Progenitor cell of endocrine pancreas (in vitro differentiated cells): ENCODE results near the gene SCUBE3. TPM values are rescaled to one million over a fixed set of nuclear protein-coding genes. Genes with fewer than 3 reads are reported as not detected.

Experiments
- DNase-seq: peaks from one replicate; pipeline ENCODE4 v3.0.0; 2021; ENCODE audit warnings: low spot score; ENCODE audit not compliant: unreplicated experiment
- H3K27ac Mint-ChIP-seq: 2 replicates; pipeline ENCODE4 v1.8.0; 2021; ENCODE audit warnings: mild to moderate bottlenecking, moderate library complexity, mixed read lengths
- H3K27me3 Mint-ChIP-seq: 2 replicates; pipeline ENCODE4 v1.8.0; 2021; ENCODE audit warnings: mixed read lengths
- H3K36me3 Mint-ChIP-seq: 2 replicates; pipeline ENCODE4 v1.8.0; 2022; ENCODE audit warnings: mixed read lengths; ENCODE audit not compliant: insufficient read depth
- H3K4me1 Mint-ChIP-seq: 2 replicates; pipeline ENCODE4 v1.8.0; 2021; ENCODE audit warnings: low read depth, mixed read lengths
- H3K4me3 Mint-ChIP-seq: 2 replicates; pipeline ENCODE4 v1.8.0; 2021; ENCODE audit warnings: low read depth, mild to moderate bottlenecking, moderate library complexity, mixed read lengths
- H3K9me3 Mint-ChIP-seq: 2 replicates; pipeline ENCODE4 v1.8.0; 2021; ENCODE audit warnings: low read depth, mixed read lengths
- total RNA-seq: library from RNA; stranded (reverse); gene quantifications from 2 replicates; pipeline ENCODE4 v1.2.1, GENCODE V29; 2021
- TF ChIP-seq, protein P1 (sequence below): fragments of 200-600 bp; sonication (generic); IDR thresholded peaks from one replicate; pipeline ENCODE4 v1.5.0; 2021; ENCODE audit warnings: antibody characterized with exemption, mild to moderate bottlenecking; ENCODE audit not compliant: unreplicated experiment

Gene SCUBE3
- total RNA-seq, 1 donor from 2014 or later, result 31.1 TPM

DNA sequence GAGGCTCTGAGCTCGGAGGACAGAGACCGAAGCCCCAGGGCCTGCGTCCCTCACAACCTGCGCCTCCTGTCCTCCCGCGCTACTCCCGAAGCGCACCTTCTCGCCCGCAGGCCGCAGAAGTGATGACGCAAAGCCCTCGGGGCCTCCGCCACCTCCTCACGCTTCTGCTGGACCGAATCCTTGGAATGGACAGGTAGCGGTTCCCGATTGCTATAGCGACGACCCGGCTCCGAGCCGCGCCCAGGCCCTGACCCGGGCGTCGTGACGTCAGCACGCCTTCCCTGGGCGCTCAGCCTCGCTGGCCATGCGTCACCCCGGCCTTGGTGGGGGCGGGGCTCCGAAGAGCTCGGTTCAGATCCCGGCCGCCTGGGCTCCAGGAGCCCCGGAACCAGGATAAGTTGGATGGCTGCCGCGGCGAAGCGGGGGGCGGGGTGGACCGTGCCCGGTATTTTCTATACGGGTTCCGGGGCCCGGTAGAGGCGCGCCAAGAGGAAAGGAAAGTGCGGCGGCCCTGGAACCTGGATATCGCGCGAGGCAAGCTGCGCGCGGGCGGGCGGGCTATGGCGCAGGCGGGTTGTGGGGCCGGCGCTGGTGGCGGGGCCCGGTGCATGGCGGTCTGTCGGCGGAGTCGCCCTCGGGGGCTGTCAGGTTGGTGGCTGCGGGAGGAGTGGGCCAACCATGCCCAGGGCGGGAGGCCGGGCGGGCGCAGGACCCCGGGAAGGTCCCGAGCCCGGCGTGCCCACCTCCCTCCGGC, 45.6 kb downstream of the SCUBE3 start, which contains the start of gene ZNF76:
ZNF76 (plus strand) TSS at position 542 of the 754 bp plus-strand sequence. CDS start 21,417 bp downstream, outside the sequence.
- peak; percentile 96 for DNase-seq

DNA sequence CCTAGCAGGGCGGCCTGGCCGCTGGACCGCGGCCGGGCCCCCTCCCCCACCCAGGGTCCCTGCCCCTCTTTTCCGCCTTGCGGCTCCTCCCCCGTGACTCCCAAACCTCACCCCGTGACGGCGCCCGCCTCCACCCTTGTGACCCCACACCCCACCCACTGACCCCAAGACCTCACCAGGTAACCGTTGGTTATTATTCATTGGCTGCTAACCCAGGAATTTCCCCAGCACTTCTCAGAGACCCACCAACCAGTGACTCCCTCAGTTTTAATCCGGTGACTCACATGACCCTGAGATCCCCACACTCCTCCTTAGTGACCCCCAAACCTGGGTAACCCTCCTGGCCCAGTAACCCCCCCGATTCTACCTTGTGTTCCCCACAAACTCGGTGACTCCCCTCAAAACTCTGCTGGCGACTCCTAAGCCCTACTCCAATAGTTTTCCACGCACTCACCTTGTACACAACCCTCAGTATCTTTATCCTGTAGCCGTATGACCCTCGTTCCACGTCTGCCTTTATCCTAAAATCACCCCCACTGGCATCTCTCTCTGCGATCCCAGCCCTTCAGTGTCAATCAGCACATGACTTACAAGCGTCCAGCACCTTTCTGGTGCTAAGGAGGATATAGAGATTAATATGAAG, 46.3 kb downstream of the SCUBE3 start:
- Mint-ChIP-seq H3K9me3 (no peaks in the 10 kb centered on the region), H3K4me1 (peaks cover 38% of the 10 kb centered on the region), H3K27me3 (no peaks in the 10 kb centered on the region), H3K4me3 (peak overlapping the region; percentile 98), H3K36me3 (no peaks in the 10 kb centered on the region), H3K27ac (peak overlapping the region; percentile 97)
- TF ChIP-seq, protein P1, sequence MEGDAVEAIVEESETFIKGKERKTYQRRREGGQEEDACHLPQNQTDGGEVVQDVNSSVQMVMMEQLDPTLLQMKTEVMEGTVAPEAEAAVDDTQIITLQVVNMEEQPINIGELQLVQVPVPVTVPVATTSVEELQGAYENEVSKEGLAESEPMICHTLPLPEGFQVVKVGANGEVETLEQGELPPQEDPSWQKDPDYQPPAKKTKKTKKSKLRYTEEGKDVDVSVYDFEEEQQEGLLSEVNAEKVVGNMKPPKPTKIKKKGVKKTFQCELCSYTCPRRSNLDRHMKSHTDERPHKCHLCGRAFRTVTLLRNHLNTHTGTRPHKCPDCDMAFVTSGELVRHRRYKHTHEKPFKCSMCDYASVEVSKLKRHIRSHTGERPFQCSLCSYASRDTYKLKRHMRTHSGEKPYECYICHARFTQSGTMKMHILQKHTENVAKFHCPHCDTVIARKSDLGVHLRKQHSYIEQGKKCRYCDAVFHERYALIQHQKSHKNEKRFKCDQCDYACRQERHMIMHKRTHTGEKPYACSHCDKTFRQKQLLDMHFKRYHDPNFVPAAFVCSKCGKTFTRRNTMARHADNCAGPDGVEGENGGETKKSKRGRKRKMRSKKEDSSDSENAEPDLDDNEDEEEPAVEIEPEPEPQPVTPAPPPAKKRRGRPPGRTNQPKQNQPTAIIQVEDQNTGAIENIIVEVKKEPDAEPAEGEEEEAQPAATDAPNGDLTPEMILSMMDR, result no peak
- peak; percentile 66 for DNase-seq

More for the DNA sequence above, 45.6 kb downstream of the SCUBE3 start, which contains the start of gene ZNF76:
- Mint-ChIP-seq H3K27me3 (no peaks in the 10 kb centered on the region), H3K36me3 (no peaks in the 10 kb centered on the region), H3K9me3 (no peaks in the 10 kb centered on the region), H3K4me3 (peak within 1 kb of the TSS; percentile 98), H3K4me1 (peaks cover 32% of the 10 kb centered on the region), H3K27ac (peak within 1 kb of the TSS; percentile 99)
- TF ChIP-seq, protein P1, result no peak

DNA sequence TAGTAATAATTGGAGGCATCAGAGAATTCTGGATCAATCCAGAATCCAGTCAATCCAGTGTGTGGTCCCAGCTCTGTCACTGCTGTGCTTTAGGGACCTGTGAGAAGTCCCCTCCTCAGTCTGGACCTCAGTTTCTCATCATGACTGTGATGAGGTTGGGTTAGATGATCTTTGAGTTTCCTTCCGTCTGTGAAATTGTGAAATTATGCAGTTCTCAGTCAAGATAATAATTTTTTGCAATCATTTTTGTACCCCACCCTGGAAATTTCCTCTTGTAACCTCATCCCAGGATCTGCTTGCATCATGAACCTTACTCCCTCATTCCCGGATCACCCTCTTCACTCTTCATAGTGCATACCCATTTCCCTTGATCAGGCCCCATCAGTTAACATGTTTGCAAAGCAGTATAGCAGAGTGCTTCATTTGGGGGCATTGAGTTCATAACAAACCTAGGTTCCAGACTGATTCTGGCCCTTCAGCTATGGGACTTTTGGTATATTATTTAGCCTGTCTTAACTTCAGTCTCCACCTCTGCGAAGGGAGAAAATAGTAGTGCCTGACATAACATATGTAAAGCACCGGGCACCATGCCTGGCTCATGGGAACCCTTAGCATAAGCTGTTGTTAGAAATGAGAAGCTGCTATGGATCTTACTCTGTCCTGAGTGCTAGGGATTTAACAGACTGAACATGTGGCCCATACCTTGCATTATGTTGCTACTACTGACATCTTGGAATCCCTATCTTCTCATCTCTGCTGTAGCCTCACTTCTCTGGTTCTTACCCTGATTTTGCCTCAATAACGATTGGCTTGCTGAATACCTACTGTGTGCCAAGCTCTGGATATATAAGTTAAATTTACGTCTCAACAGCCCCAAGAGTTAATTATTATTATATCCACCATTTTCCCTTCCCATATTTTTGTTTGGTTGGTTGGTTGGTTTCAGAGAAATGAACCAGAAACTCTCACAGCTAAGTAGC, 47.1 kb downstream of the SCUBE3 start:
- H3K36me3 Mint-ChIP-seq, result no peaks in the 10 kb centered on the region

DNA sequence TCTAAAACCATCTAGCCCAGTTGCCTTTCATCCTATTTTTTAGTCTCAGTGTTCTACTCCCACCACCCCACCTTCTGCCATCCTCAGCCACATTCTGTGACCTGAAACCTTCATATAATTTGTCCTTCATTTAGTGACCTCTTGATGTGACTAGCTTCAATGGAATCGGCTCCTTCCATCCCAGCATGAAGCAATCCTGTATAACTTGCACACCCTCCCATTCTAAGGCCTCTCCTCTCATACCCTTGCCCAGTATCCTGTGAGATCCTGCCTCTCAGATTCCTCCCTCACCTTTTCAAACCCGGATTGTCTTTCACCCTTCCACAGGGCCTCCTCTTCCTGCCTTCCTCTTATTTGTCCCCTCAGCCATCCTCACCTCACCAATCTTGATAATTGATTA, 48.8 kb downstream of the SCUBE3 start:
- H3K36me3 Mint-ChIP-seq, result no peaks in the 10 kb centered on the region
- DNase-seq, result no peak
- H3K27me3 Mint-ChIP-seq, result no peaks in the 10 kb centered on the region
- H3K9me3 Mint-ChIP-seq, result no peaks in the 10 kb centered on the region
- peaks cover 40% of the 10 kb centered on the region for H3K4me1 Mint-ChIP-seq
- H3K27ac Mint-ChIP-seq, result peak overlapping the region; percentile 17
- H3K4me3 Mint-ChIP-seq, result no peak overlapping the region
- TF ChIP-seq, protein P1, result no peak

More for the DNA sequence above, 47.1 kb downstream of the SCUBE3 start:
- no peaks in the 10 kb centered on the region for H3K27me3 Mint-ChIP-seq
- peaks cover 38% of the 10 kb centered on the region for H3K4me1 Mint-ChIP-seq
- no peak for DNase-seq
- H3K27ac Mint-ChIP-seq, result peak overlapping the region; percentile 97
- no peaks in the 10 kb centered on the region for H3K9me3 Mint-ChIP-seq
- peak overlapping the region; percentile 98 for H3K4me3 Mint-ChIP-seq
- TF ChIP-seq, protein P1, result no peak
